ENCODE data around the gene BASP1. TPM values are rescaled to one million over a fixed set of nuclear protein-coding genes. Genes with fewer than 3 reads are reported as not detected.
A peak's percentile ranks its signal among the peaks of the same experiment; 100 is the strongest.

Gene BASP1
- total RNA-seq, 1 experiment from 2014 or later, result 0.34 TPM

DNA sequence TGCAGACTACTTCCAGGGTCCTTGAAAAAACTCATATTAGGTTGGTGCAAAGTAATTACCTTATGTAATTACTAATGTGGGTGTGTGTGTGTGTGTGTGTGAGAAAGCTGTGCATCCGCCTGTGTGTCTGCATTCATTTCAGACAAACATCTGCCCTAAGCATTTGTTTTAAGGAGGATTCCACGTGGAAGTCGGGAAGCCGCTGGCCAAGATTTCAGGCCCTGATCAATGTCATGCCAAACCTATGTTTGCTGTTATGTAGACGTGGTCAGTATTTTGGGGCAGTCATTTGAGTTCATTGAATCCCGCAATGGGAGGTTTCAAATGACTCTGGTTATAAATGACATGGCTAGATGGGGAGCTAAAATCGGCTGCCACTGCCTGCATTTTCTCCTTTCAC is 33.6 kb upstream of the BASP1 start:
- ChIA-PET POLR2A (no interaction called here), RAD21 (ENCODE audit: low non-redundant PET in 1 of 2, low total read pairs in 2 of 2, uncharacterized antibody in 2 of 2, unreplicated experiment in 2 of 2) (no interaction called here), CTCF (no interaction called here)
- ATAC-seq (no peak), DNase-seq (ENCODE audit: low read depth, low spot score) (no peak)
- H4K20me1 ChIP-seq (ENCODE audit: insufficient read depth), result no peaks in the 10 kb centered on the region
- intact Hi-C loops (cut with micrococcal nuclease), result no loop called here
- no peaks in the 10 kb centered on the region for H3K9me3 ChIP-seq (ENCODE audit: control insufficient read depth in 1 of 2, insufficient read depth in 1 of 2, low read depth in 1 of 2, low read length in 2 of 2)
- H3K27me3 ChIP-seq (ENCODE audit: insufficient read depth, low read length), result no peaks in the 10 kb centered on the region
- no peak overlapping the region for H3K4me2 ChIP-seq (ENCODE audit: low read length)
- H3K4me3 ChIP-seq (replicated peaks in 1 of 2; ENCODE audit: low read depth in 1 of 2, low read length in 2 of 2), result no peak overlapping the region
- no peak for TF ChIP-seq CEBPB (IDR thresholded peaks at IDR 0.05; ENCODE audit: low read depth)
- TF ChIP-seq SIN3A (IDR thresholded peaks at IDR 0.05; ENCODE audit: low read depth), result no peak
- TF ChIP-seq ZFX (IDR thresholded peaks at IDR 0.05), result no peak
- TF ChIP-seq SRF (IDR thresholded peaks at IDR 0.05; ENCODE audit: low read depth), result no peak
- TF ChIP-seq SP1 (IDR thresholded peaks at IDR 0.05; ENCODE audit: low read depth), result no peak
- no peak for TF ChIP-seq YY1 (IDR thresholded peaks at IDR 0.05; ENCODE audit: extremely low read depth, insufficient replicate concordance, low read depth, low read length)
- TF ChIP-seq, protein P1, sequence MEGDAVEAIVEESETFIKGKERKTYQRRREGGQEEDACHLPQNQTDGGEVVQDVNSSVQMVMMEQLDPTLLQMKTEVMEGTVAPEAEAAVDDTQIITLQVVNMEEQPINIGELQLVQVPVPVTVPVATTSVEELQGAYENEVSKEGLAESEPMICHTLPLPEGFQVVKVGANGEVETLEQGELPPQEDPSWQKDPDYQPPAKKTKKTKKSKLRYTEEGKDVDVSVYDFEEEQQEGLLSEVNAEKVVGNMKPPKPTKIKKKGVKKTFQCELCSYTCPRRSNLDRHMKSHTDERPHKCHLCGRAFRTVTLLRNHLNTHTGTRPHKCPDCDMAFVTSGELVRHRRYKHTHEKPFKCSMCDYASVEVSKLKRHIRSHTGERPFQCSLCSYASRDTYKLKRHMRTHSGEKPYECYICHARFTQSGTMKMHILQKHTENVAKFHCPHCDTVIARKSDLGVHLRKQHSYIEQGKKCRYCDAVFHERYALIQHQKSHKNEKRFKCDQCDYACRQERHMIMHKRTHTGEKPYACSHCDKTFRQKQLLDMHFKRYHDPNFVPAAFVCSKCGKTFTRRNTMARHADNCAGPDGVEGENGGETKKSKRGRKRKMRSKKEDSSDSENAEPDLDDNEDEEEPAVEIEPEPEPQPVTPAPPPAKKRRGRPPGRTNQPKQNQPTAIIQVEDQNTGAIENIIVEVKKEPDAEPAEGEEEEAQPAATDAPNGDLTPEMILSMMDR (IDR thresholded peaks at IDR 0.05 in 2 of 3, conservative IDR thresholded peaks at IDR 0.05 in 1 of 3; ENCODE audit: borderline replicate concordance in 1 of 3, insufficient read depth in 1 of 3, low read depth in 2 of 3, low read length in 2 of 3), result no peak
- TF ChIP-seq EGR1 (IDR thresholded peaks at IDR 0.05; ENCODE audit: low read depth), result no peak
- no peak for TF ChIP-seq POLR2AphosphoS5 (IDR thresholded peaks at IDR 0.05; ENCODE audit: low read depth, low read length)
- TF ChIP-seq RAD21 (IDR thresholded peaks at IDR 0.05; ENCODE audit: low read depth), result no peak
- no peaks in the 10 kb centered on the region for H3K36me3 ChIP-seq (ENCODE audit: control insufficient read depth in 1 of 2, insufficient read depth in 2 of 2, low read length in 2 of 2)
- H3K79me2 ChIP-seq (ENCODE audit: insufficient read depth, low read length), result no peaks in the 10 kb centered on the region
- peaks cover 0 to 15% of the 10 kb centered on the region in 2 experiments; a peak in 1 of 4 replicates for H3K4me1 ChIP-seq (ENCODE audit: control insufficient read depth in 1 of 2, insufficient read depth in 2 of 2, low read length in 2 of 2)
- no peak overlapping the region for H3K9ac ChIP-seq (ENCODE audit: low read length)
- H2AFZ ChIP-seq (ENCODE audit: low read depth, low read length, poor library complexity, severe bottlenecking), result no peak overlapping the region
- no peaks in the 10 kb centered on the region for H3K9me2 ChIP-seq (ENCODE audit: insufficient read depth)
- no peak overlapping the region for H3K27ac ChIP-seq (ENCODE audit: low read depth, low read length)
- no TSS peak for BruUV-seq (replicated peaks)

DNA sequence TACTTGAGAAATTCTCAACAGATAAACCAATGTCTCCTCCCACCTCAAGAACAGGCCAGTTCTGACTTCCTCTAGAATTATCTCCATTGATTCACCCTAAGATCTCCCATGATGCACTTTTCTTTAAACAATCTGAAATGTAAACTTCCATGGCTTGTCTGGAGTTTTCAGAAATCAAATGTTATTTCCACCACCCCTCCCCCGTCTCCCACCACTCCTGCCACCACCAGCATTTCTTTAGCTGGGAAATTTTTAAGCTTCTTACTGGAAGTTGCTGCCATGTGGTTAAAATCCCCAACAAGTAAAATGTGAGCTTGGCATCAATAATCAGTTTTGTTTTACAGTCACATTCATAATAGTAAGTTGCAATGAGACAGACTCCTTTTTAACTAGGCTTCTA is 32.8 kb upstream of the BASP1 start:
- intact Hi-C loops (cut with micrococcal nuclease), result no loop called here
- H3K27ac ChIP-seq (ENCODE audit: low read depth, low read length), result no peak overlapping the region
- H3K79me2 ChIP-seq (ENCODE audit: insufficient read depth, low read length), result no peaks in the 10 kb centered on the region
- H3K4me2 ChIP-seq (ENCODE audit: low read length), result no peak overlapping the region
- CTCF ChIA-PET, result no interaction called here
- no peaks in the 10 kb centered on the region for H3K9me3 ChIP-seq (ENCODE audit: control insufficient read depth in 1 of 2, insufficient read depth in 1 of 2, low read depth in 1 of 2, low read length in 2 of 2)
- no peaks in the 10 kb centered on the region for H3K36me3 ChIP-seq (ENCODE audit: control insufficient read depth in 1 of 2, insufficient read depth in 2 of 2, low read length in 2 of 2)
- H3K4me1 ChIP-seq (ENCODE audit: control insufficient read depth in 1 of 2, insufficient read depth in 2 of 2, low read length in 2 of 2), result peaks cover 0 to 17% of the 10 kb centered on the region in 2 experiments; a peak in 1 of 4 replicates
- peak overlapping the region; percentile 38 for H2AFZ ChIP-seq (ENCODE audit: low read depth, low read length, poor library complexity, severe bottlenecking)
- no peak for DNase-seq (ENCODE audit: low read depth, low spot score)
- H4K20me1 ChIP-seq (ENCODE audit: insufficient read depth), result no peaks in the 10 kb centered on the region
- H3K9me2 ChIP-seq (ENCODE audit: insufficient read depth), result no peaks in the 10 kb centered on the region
- H3K27me3 ChIP-seq (ENCODE audit: insufficient read depth, low read length), result no peaks in the 10 kb centered on the region
- no peak overlapping the region for H3K9ac ChIP-seq (ENCODE audit: low read length)
- ATAC-seq, result no peak
- POLR2A ChIA-PET, result no interaction called here
- H3K4me3 ChIP-seq (replicated peaks in 1 of 2; ENCODE audit: low read depth in 1 of 2, low read length in 2 of 2), result no peak overlapping the region
- no TSS peak for BruUV-seq (replicated peaks)
- no peak for TF ChIP-seq TCF7L2 (IDR thresholded peaks at IDR 0.05; ENCODE audit: borderline replicate concordance, extremely low read depth, insufficient read depth, insufficient read length)
- no peak for TF ChIP-seq ZNF274 (IDR thresholded peaks at IDR 0.05; ENCODE audit: low read depth, low read length)
- TF ChIP-seq MAX (IDR thresholded peaks at IDR 0.05), result no peak
- no peak for TF ChIP-seq SIN3A (IDR thresholded peaks at IDR 0.05; ENCODE audit: low read depth)
- RAD21 ChIA-PET (ENCODE audit: low non-redundant PET in 1 of 2, low total read pairs in 2 of 2, uncharacterized antibody in 2 of 2, unreplicated experiment in 2 of 2), result no interaction called here
